Activated CD4-positive, alpha-beta T cell treated with anti-CD3 and anti-CD28 coated beads, Interleukin-10, Interleukin-2, amounts not matched to agents 100 ng/mL and 50 ng/mL, durations not matched to agents 16 hours and 8 hours (primary cell): ENCODE results near the gene BACH2.
"Not testable (repeated sequence)": the region's sequence is repeated elsewhere in the genome, so short reads cannot be mapped to it uniquely, and the experiment has no call there.

Source experiments
- DNase-seq: peaks from one replicate; pipeline ENCODE4 v3.0.0-alpha.2; 2020

BACH2 gene

DNA sequence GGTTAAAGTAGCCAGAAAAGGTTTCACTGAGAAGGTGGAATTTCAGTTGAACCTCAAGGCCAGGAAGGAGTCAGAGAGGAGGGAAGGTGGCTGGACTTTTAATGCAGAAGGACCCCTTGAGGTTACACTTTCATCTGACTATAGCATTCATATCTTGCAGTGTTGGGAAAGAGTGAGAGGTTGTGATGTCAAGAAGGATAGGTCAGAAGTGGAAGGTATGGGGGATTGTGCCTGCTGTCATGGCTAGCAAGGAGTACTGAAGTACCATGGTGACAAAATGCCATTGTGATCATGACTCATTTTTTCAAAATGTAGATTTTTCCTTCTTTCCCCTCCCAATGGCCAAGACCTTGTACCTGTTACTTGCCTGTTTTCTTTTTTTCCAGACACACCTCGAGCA lies 5.2 kb upstream of the BACH2 start:
- DNase-seq: no peak

DNA sequence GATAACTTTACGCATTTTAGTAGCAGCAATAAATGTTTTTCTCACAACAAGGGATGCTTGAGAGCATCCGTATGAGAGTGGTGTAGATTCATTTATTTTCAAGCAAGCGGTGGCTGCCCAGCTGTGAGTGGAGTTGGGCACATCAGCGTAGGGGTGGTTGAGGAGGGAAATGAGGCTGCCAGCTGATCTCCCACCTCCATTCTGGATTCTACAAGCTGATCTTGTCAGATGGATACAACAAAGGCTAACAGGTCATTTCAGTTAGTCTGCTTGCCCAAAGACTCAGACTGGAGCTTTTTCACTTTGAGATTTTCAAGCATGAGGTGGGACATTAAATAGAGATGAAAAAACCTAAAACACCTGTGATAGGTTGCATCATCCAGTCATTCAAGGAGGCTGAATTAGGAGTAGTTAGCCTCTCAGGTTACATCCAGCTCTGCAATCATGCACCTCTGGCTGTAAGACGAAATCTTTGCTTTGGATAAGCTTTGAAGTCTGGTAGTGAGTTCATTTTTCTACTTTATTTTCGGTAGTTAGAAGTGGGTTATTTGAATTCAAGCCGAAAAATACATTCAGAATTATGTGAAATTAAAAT lies 1.9 kb upstream of the BACH2 start:
- DNase-seq: no peak

GRCh38 chr6:90297867-90298381 lies 1.3 kb upstream of the BACH2 start:
- DNase-seq: no peak

DNA sequence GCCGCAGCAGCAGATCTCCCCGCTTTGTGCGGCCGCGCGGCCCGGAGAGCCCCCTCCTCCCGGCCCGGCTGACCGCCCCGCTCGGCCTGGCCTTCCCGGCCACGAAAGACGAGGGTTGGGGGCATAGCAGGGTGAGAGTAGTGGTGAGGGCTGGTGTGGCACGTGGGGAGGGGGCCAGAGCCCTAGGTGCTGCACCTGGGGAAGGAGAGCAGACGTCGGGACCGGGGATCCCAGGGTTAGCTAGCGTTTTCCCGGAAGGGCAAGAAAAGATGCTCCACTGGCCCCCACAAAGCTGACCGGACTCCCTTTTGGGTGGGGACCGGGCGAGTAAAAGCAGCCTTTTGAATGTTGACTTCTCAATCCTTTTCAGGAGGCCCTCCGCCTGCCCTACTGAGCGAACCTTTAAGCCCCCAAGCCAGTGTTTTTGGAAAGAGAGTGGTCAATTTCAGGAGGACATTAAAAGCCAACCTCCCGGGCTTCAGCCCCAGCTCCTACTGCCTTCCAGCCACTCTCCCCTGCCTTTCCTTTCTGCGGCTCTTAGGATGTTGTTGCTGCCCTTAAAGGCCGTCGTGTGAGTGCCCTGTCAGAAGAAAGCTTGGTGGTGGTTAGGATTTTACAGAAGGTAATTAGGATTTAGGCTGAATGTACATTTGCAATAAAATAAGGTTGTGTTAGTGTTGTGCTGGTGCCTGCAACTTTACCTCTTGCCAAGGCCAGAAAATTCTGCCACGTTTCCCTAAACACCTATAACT lies 648 bp upstream of the BACH2 start:
- DNase-seq: no peak

- peak; percentile 63 for DNase-seq
Measured at GRCh38 chr6:90295854-90296340, 746 bp downstream of the BACH2 start.

DNA sequence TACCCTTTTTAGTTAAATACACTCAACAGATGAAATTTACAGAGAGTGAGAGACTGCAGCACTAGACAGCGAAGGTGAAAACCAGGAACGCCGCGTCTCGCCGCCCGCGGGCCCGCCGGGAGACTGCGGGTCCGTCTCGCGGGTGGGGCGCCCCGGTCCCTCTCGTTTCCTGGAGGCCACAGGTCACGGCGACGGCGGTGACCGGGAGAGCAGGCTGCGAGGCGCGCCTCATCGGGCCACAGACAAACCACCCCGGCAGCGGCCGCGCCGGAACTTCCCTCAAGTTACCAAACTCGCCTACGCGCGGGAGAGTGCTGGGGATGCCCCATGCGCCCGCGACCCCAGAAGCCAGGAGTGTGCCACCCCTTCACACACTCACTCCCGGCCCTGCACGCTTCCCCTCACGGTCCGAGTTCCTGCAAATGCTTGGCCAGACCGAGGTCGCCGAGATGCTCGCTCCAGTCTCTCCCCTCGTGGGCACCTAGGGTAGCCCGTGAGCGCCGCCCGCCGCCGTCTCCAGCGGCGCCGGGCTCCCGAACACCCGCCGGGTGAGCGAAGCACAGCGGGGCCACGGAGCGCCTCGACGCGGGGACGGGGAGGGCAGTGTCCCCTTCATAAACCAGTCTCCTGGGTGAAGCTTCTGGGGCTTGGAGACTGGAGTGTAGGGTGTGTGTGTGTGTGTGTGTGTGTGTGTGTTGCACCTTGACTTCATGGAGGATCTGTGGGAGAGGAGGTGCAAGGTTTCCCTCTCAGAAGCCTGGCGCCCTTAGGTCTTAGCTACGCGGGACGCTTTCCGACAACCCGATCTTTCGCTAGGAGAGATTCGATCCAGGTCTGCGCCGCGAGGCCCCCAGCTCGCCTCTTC lies 1.4 kb downstream of the BACH2 start:
- peak; percentile 49 for DNase-seq

DNA sequence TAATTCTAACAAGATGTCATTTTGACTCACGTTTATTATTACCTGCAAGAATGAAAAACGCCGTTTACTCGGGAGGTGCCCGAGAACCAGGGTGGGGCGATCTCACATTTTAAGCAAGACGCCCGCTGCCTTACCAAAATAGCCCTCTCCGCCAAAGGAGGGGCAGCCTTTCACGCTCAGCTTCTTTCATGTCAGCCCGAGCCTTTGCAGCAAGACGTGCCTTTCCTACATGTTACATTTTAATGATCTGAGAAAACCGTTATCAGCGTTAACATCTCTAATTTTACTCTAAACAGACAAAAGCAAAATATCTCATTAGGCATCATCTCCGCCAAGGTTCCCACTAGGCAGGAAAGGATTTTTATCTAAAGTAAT lies 2.0 kb downstream of the BACH2 start:
- DNase-seq: peak; percentile 46

DNA sequence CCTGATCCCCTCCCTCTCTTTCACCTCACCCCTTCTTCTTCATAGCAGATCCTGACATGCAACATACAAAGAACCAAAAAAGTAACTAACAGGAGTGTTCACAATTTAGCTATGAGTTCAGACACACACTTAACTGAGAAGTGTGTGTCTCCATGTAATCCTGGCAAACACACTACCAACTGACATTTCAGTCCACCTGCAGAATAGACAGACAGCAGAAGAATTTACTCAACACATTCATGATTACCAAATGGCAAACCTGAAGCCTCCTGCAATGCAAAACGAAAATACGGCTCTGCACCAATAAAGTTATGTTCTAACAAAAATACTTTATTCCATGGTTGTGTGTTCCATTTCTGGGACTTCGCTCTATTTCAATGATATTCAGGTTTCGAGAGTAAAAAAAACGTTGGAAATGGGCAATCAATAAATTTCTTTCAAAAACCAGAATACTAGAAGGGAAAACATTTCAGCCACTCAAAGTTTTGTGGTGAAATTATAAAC lies 2.6 kb downstream of the BACH2 start:
- DNase-seq: no peak

- DNase-seq: no peak
Measured at GRCh38 chr6:90293319-90293953, 3.2 kb downstream of the BACH2 start.

GRCh38 chr6:90291565-90291964 lies 5.1 kb downstream of the BACH2 start:
- DNase-seq: no peak

- no peak for DNase-seq
Measured at GRCh38 chr6:90290811-90291420, 5.7 kb downstream of the BACH2 start.

DNA sequence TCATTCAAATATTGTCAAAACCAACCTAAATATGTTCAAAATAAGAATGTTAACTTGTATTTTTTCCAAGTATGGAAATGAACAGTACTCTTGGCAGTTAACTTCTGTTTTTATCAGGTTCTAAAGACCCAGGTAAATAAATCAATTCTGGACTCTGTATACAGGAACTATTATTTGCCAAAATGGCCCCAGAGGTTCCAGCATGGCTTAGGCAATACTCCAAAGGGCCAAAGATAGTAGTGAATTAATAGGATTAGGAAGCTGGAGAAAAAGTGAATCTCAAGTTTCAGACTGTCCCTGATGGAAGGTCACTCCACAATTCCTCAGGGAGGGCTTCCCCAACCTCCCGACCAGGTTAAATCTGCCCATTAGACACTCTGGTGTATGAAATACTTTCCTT lies 6.7 kb downstream of the BACH2 start:
- DNase-seq: no peak

GRCh38 chr6:90288404-90288803 lies 8.2 kb downstream of the BACH2 start:
- no peak for DNase-seq

DNA sequence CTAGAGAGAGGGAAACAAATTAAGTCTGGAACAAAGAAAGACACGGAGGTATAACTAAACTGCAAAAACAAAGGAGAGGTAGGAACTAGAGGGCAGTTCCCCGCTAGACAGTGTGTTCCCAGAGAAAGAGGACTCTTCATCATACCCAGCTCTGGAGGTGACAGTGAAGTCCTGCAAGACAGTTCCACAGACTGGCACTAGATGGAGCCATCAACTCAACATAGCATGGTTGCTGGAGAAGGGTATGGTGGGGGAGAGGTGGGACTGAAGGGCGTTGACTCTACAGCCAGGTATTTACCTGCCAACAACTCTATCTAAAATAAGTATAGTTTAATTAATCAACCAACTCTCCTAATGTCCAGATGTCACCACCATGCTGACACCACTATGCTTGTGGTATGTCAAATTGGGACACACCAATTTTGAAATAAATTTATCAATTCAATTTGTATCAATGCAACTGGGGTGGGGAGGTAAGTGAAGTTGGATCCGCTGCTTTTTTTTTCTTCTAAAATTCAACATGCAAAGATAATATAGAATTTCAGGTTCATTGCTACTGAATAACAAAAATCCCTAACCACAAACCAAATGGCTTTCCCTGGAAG lies 9.7 kb downstream of the BACH2 start:
- DNase-seq: peak; percentile 77

DNA sequence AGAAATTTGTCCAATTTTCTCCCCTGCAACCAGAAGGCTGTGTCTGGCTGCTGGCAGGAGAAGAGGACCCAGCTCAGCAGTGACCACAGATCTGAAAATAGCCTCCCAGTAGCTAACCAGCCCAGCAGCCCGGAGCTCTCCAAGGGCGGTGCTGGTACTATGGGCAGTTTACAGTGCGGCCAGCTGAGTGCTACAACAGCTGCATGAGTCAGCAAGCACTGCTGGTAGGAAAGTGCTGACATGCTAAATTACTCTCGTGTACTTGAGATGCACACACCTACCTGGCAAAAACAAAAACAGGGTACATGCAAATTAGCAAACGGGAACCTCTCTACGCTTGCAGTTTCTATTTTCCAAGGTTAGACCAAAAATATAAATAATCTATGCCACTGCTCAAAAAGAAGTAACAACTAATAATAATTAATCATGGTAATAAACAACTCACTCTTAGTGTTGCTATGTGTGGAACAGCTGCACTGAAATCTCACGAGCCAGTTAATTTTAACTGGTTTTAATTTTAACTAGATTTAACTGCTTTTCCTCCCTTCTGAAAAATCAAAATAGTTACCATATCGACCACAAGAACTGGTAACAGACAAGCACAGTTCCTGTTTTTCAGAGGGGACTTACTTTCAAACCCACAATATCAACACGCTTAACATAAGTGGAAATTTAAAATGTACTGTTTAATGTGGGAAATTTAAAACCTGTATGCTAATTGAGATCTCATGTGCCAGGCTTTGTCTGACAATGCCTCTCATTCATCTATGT lies 10.8 kb downstream of the BACH2 start:
- DNase-seq: peak; percentile 75

- peak; percentile 30 for DNase-seq
Measured at GRCh38 chr6:90285042-90285481, 11.6 kb downstream of the BACH2 start.

DNA sequence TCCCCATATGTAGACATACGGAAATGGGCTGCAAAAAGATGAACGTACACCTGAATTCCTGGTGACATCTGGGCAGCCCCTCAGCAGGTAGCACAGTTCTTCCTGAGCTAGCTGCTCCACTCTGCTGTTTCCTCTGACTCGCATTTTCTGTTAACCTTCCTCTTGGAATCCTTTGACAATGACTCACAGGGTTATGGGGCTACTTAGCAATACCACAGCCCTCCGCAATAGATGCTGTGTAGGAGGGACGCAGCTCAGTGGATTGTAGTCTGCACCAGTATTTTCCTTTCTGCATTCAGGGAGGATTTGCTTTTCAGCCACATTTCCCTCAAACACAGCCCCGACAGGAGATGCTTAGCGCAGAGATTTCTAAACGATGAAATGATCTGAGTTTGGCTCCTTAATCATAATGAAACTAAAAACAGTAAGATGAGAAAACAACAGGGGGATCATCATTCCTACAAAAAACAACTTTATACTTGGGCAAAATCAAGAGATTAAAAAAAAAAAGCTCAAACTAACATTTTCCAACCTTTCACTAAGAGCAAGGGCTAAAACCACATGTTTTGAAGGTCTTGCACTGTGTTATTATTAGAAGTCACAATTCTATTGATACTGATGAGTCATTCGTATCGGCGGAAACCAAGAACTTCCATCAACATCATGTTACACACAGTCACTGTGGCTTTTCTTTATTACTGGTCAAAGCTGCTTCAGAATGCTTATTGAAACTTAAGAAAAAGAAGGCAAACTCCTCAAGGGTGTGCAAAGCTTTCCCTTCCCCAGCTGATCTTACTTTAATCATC lies 12.2 kb downstream of the BACH2 start:
- peak; percentile 89 for DNase-seq

GRCh38 chr6:90282265-90282664 lies 14.4 kb downstream of the BACH2 start:
- DNase-seq: not testable (repeated sequence)

GRCh38 chr6:90278129-90278528 lies 18.5 kb downstream of the BACH2 start:
- no peak for DNase-seq
